Cardiac muscle cell (in vitro differentiated cells and primary cell): ENCODE data around the gene VAPA. TPM values are rescaled to one million over a fixed set of nuclear protein-coding genes. Genes with fewer than 3 reads are reported as not detected.

ENCODE experiments used
- DNase-seq, 2 donors: peaks; one replicate each; pipeline versions ENCODE4 v3.0.0 to v3.0.0-alpha.2; 2010 to 2017; ENCODE audit warnings: low read depth in 1 of 2, low spot score in 1 of 2
- H3K27ac ChIP-seq: fragments of 200-600 bp; sonication (generic); 2 replicates; pipeline ENCODE4 v1.5.1; 2016
- H3K27me3 ChIP-seq: fragments of 200-600 bp; sonication (generic); 2 replicates; pipeline ENCODE4 v1.6.0; 2016; ENCODE audit warnings: control low read depth
- H3K36me3 ChIP-seq: fragments of 200-600 bp; sonication (generic); 2 replicates; pipeline ENCODE4 v1.5.1; 2016; ENCODE audit warnings: control low read depth
- H3K4me1 ChIP-seq: fragments of 200-600 bp; sonication (generic); 2 replicates; pipeline ENCODE4 v1.8.1; 2017; ENCODE audit warnings: low read depth, mild to moderate bottlenecking, mixed run types
- H3K4me3 ChIP-seq: fragments of 200-600 bp; sonication (generic); 2 replicates; pipeline ENCODE4 v1.5.1; 2016; ENCODE audit warnings: mild to moderate bottlenecking
- H3K9me3 ChIP-seq: fragments of 200-600 bp; sonication (generic); 2 replicates; pipeline ENCODE4 v1.5.1; 2017; ENCODE audit warnings: low read depth, mild to moderate bottlenecking, control low read depth
- polyA plus RNA-seq: library from polyadenylated mRNA; unstranded; fragments of >200 nt; fragmentation: Nextera tagmentation; extraction: Ambion mirVana; gene quantifications from 2 replicates; pipeline ENCODE4 v1.2.1, GENCODE V29; 2016
- total RNA-seq: library from RNA; depleted of rRNA; stranded (reverse); fragments of >200 nt; gene quantifications from 2 replicates; pipeline ENCODE4 v1.2.3, GENCODE V29; 2016
- TF ChIP-seq, protein P1 (sequence below): IDR thresholded peaks from 2 replicates; pipeline ENCODE4 v1.5.1; 2012; ENCODE audit warnings: low read depth, mild to moderate bottlenecking, low read length

The VAPA gene
- total and polyA plus RNA-seq, 2 experiments from 2014 or later, result 137 to 215 TPM

DNA sequence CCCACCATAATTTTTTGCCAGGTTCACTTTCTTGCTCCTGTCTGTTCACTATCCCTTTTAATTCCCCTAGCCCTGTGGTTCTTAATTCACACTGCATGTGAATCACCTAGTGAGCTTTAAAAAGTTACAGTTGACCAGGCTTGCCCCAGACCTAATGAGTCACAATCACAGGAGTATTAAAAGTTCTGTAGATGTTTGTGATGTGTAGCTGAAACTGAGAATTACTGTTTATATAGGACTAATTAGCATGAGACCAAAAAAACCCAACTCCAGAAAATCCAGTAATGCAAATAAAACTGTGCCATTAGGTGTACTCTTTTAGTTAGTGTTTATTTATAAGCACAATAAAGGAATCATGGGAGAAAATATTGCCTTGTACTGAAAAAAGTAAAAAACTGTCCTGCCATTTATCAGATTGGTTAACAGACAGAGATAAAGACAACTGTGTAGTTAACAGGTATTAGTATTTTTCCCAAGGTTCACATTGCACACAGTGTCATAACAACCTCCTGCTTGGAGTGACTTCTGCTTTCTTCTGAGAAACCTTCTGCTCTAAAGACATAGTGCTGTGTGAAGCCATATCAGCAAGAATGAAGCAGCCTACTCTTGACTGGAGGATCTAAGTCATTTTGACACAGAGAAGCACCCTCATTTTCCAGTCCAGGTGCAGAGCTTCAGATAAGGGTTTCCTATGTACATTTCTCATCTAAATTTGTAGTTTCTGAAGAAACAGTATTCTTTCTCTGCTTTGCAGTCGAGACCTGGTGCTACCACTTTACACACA, 39.0 kb downstream of the VAPA start:
- peaks cover 17% of the 10 kb centered on the region for H3K36me3 ChIP-seq
- no peaks in the 10 kb centered on the region for H3K4me1 ChIP-seq
- TF ChIP-seq, protein P1, sequence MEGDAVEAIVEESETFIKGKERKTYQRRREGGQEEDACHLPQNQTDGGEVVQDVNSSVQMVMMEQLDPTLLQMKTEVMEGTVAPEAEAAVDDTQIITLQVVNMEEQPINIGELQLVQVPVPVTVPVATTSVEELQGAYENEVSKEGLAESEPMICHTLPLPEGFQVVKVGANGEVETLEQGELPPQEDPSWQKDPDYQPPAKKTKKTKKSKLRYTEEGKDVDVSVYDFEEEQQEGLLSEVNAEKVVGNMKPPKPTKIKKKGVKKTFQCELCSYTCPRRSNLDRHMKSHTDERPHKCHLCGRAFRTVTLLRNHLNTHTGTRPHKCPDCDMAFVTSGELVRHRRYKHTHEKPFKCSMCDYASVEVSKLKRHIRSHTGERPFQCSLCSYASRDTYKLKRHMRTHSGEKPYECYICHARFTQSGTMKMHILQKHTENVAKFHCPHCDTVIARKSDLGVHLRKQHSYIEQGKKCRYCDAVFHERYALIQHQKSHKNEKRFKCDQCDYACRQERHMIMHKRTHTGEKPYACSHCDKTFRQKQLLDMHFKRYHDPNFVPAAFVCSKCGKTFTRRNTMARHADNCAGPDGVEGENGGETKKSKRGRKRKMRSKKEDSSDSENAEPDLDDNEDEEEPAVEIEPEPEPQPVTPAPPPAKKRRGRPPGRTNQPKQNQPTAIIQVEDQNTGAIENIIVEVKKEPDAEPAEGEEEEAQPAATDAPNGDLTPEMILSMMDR, result no peak
- H3K27ac ChIP-seq, result no peak overlapping the region
- no peak for DNase-seq
- no peaks in the 10 kb centered on the region for H3K27me3 ChIP-seq
- H3K9me3 ChIP-seq, result no peaks in the 10 kb centered on the region
- no peak overlapping the region for H3K4me3 ChIP-seq

DNA sequence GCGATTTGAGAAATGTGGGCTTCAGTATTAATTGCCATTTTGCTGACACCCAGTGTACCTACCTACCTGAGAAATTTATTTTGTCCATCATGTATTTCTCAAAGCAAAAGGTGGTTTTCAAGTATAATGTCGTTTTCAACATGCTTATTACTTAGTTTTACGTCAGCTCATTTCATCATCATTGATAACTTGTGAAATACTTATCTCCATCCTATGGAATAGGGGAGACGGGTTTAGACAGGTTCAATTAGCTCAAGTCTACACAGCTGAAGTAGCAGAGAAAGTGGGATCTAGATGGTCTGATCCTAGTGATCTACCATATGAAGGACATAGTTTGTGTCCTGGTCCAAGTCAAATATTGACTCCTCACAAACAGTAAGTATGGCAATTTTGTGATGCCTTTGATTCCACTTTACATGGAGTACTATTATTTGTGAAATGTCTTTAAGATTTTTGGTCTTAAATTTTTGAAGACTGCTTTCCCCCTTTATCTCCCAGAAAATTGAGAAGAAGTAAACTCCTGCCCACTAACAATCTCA, 45.1 kb downstream of the VAPA start:
- Histone ChIP-seq H3K27ac (no peak overlapping the region), H3K9me3 (no peaks in the 10 kb centered on the region), H3K36me3 (peaks cover 6% of the 10 kb centered on the region), H3K27me3 (no peaks in the 10 kb centered on the region), H3K4me3 (no peak overlapping the region), H3K4me1 (peaks cover 6% of the 10 kb centered on the region)
- DNase-seq, result no peak
- TF ChIP-seq, protein P1, result no peak

DNA sequence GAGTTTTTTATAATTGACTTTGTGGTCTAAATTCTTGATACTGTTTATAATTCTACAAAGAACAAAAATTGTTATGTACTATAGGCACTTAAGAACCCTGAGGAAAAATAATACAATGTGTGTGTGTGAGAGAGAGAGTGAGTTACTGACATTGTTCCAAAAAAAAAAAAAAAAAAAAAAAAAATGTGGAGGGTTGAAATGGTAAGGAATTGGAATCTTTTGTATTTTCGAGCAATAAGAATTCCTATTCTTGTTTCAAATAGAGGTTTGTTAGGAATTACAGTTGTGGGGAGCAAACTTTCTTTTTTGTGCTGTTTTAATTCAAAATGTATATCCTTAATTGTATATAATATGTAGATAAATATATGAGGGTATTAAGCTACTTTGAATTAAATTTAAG, 45.7 kb downstream of the VAPA start:
- H3K4me3 ChIP-seq, result no peak overlapping the region
- peaks cover 6% of the 10 kb centered on the region for H3K4me1 ChIP-seq
- H3K27me3 ChIP-seq, result no peaks in the 10 kb centered on the region
- DNase-seq, result no peak
- no peaks in the 10 kb centered on the region for H3K9me3 ChIP-seq
- H3K27ac ChIP-seq, result no peak overlapping the region
- TF ChIP-seq, protein P1, result no peak
- H3K36me3 ChIP-seq, result peaks cover 1% of the 10 kb centered on the region

DNA sequence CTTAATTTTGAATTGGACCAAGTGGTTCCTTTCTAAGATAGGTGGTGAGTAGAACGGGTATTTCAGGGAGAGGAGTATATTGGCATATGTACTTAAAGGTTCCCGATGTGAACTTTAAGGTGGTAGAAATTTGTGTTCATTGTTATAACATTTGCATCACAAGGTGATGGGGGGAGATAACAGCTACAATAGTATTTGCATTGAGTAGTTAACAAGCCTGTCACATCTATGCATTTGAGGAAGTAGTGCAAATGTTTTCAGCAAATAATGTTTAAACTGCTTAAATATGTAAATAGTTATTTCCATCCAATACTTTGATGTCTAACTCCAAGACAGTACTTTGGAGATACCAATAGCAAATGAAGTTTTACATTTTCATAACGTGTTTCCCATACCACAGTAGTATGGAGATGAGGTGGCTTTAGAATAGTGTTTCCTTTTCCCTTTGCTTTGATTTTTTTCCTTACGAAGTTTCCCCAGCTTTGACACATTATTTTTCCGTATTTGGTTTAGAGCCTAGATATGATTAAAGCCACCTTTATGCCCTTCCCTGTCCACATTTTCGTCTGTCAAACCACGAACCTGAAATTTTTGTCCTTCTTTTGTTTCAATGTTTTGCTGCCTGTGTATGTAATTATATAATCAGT, 46.6 kb downstream of the VAPA start:
- H3K27me3 ChIP-seq, result no peaks in the 10 kb centered on the region
- H3K9me3 ChIP-seq, result no peaks in the 10 kb centered on the region
- H3K36me3 ChIP-seq, result no peaks in the 10 kb centered on the region
- no peak for DNase-seq
- no peak overlapping the region for H3K4me3 ChIP-seq
- H3K4me1 ChIP-seq, result peaks cover 6% of the 10 kb centered on the region
- no peak overlapping the region for H3K27ac ChIP-seq
- TF ChIP-seq, protein P1, result no peak

DNA sequence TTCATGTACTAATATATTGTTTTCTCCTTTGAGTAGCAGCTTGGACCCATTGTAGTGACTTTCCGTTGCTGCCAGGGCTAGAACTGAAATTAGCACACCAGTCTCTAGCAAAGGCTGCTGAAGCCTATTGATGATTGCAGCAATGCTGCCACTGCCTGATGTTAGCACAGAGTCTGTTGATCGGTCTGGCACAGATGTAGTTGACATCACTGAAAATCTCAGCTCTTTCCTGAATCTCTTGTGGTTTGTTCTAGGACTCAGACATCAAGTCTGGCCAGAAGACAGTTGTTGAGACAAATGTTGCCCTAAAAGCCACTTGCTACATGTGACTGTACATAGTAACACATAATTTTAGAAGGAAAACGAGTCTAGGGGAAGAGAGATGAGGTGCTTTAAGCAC, 47.2 kb downstream of the VAPA start:
- Histone ChIP-seq H3K9me3 (no peaks in the 10 kb centered on the region), H3K27ac (no peak overlapping the region), H3K4me1 (peaks cover 6% of the 10 kb centered on the region), H3K36me3 (no peaks in the 10 kb centered on the region), H3K4me3 (no peak overlapping the region), H3K27me3 (no peaks in the 10 kb centered on the region)
- TF ChIP-seq, protein P1, result no peak
- DNase-seq, result no peak
